Mucosa of descending colon (tissue), 3 donors: ENCODE measurements around the gene PRM3. TPM values are rescaled to one million over a fixed set of nuclear protein-coding genes. Genes with fewer than 3 reads are reported as not detected.

Experiments used
- ATAC-seq: fragments of 200-7000 bp; cut with Tn5 transposase; one replicate; pipeline ENCODE4 v1.9.1; 2020; ENCODE audit warnings: mild to moderate bottlenecking, moderate library complexity
- DNase-seq, 3 donors: peaks; one replicate each; pipeline ENCODE4 v3.0.0-alpha.2; 2020
- H3K36me3 ChIP-seq: fragments of 200-600 bp; one replicate; pipeline ENCODE4 v1.8.0; 2021; ENCODE audit warnings: low read depth, mild to moderate bottlenecking
- H3K4me1 ChIP-seq: fragments of 200-600 bp; one replicate; pipeline ENCODE4 v1.8.0; 2021; ENCODE audit warnings: low read depth, mild to moderate bottlenecking
- H3K4me3 ChIP-seq: fragments of 200-600 bp; one replicate; pipeline ENCODE4 v1.8.0; 2021; ENCODE audit warnings: mild to moderate bottlenecking
- H3K9me3 ChIP-seq: fragments of 200-600 bp; one replicate; pipeline ENCODE4 v1.8.0; 2021; ENCODE audit warnings: mild to moderate bottlenecking
- intact Hi-C, 2 donors: fragments of 100-400 bp; cut with DNase I in 1 of 2; cut with micrococcal nuclease in 1 of 2; formaldehyde crosslinking; loops; one replicate each; pipeline versions ENCODE4 v1.11.0 to v1.11.1; 2022; cut with DNase I, micrococcal nuclease
- total RNA-seq, 3 donors: library from RNA; stranded (reverse); fragmentation: NEBNext Ultra II Directional in 2 of 3; extraction: Animal tissue kit (Norgen Biotek cat#: 25700) in 2 of 3; gene quantifications; one replicate each; pipeline versions ENCODE4 v1.2.1 to v1.2.4, GENCODE V29; 2021 to 2023
- TF ChIP-seq, protein P1 (sequence below): fragments of 200-600 bp; IDR thresholded peaks from one replicate; pipeline ENCODE4 v1.8.0; 2022; ENCODE audit warnings: antibody characterized with exemption, mild to moderate bottlenecking
- donor health status: DM: no; HTN: no; CAD: no; lungs with moderate emphysema.
- donor health status: DM: no; HTN: no; CAD: no.
- donor health status: DM: no; HTN: yes; CAD: no.

PRM3 gene
- total RNA-seq, 3 donors from 2014 or later, result not detected

DNA sequence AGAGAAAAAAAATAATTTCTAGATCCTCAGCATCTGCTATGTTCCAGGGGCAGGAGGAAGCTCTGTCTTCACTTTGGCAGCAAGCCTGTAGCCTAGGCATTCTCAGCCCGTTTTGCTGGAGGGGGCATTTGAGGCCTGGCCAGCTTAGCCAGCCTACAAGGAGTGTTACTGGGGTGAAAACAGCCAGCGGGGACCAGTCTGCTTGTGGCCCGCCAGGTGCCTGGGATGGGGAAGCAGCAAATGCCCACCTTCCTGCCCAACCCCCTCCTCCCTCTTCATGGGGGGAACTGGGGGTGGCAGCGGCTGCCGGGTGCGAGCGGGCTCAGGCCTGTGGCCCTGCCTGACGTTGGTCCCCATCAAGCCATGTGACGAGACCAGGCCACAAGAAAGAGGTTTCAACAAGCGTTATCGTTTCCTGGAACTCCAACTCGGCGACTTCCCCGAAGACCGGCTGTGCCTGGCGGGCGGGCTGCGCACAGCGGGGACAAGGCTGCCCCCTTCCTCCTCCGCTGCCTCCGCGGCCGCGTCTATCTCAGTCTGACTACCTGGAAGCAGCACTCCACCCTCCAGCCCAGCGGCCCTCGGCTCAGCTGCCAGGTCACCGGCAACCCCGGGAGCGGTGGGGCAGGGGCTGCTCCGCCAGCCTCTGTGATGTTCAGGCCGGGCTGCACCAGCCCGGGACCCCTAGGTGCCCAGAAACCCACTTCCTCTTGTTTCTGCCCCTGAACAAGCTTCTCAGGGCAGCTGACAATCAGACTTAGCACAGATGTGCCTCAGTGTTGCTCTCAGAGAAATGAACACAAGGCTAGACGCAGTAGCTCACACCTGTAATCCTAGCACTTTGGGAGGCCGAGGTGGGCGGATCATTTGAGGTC lies 40.3 kb downstream of the PRM3 start:
- ATAC-seq (peak; percentile 62), DNase-seq (peak; percentile 56 to 84 (median 60))
- H3K4me3 ChIP-seq, result no peak overlapping the region
- no peaks in the 10 kb centered on the region for H3K36me3 ChIP-seq
- TF ChIP-seq, protein P1, sequence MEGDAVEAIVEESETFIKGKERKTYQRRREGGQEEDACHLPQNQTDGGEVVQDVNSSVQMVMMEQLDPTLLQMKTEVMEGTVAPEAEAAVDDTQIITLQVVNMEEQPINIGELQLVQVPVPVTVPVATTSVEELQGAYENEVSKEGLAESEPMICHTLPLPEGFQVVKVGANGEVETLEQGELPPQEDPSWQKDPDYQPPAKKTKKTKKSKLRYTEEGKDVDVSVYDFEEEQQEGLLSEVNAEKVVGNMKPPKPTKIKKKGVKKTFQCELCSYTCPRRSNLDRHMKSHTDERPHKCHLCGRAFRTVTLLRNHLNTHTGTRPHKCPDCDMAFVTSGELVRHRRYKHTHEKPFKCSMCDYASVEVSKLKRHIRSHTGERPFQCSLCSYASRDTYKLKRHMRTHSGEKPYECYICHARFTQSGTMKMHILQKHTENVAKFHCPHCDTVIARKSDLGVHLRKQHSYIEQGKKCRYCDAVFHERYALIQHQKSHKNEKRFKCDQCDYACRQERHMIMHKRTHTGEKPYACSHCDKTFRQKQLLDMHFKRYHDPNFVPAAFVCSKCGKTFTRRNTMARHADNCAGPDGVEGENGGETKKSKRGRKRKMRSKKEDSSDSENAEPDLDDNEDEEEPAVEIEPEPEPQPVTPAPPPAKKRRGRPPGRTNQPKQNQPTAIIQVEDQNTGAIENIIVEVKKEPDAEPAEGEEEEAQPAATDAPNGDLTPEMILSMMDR, result no peak
- intact Hi-C loops, result no loop called here
- H3K4me1 ChIP-seq, result peaks cover 6% of the 10 kb centered on the region
- no peaks in the 10 kb centered on the region for H3K9me3 ChIP-seq

DNA sequence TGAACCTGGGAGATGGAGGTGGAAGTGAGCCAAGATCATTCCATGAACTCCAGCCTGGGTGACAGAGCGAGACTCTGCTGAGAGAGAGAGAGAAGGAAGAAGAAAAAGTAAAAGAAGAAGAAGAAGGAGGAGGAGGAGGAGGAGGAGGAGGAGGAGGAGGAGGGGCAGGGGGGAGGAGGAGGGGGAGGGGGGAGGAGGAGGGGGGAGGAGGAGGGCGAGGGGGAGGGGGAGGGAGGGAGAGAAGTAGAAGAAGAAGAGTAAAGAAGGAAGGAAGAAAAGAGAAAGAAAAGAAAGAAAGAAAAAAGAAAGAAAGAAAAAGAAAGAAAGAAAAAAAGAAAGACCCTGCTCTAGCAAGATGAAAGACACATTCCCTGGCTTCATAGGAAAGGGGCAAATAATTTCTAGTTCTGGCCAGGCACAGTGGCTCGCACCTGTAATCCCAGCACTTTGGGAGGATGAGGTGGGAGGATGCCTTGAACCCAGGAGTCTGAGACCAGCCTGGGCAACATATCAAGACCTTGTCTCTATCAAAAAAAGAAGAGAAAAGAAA lies 41.1 kb downstream of the PRM3 start:
- no peak for ATAC-seq
- Histone ChIP-seq H3K4me1 (peaks cover 6% of the 10 kb centered on the region), H3K36me3 (no peaks in the 10 kb centered on the region), H3K4me3 (no peak overlapping the region), H3K9me3 (no peaks in the 10 kb centered on the region)
- intact Hi-C loops, result no loop called here
- DNase-seq, result no peak
- TF ChIP-seq, protein P1, result no peak

DNA sequence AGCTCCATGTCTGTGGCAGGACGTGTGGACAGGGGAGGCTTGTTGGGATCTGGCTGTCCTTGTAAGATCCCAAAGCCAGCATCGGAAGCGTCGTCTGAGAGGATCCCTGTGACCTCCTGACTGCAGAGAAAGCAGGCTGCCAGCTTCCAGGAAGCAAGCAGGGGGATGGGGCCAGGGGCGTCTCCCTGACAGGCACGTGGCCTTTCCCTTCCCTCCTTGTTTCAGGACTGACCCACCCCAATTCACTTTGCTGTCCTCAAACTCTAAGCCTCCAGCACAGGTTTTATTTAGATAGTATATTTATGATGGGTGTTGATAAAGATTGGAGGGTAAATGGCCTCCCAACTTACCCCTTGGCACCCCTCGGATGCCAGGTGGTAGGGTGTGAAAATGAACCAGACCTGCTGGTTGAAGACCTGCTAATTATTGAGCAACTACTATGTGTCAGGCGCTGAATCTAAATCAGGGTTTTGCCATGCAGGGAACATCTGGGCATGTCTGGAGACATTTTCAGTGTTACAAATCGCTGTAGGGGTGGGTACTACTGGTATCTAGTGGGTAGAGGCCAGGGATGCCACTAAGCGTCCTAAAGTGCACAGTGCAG lies 42.0 kb downstream of the PRM3 start:
- TF ChIP-seq, protein P1, result no peak
- intact Hi-C loops, result no loop called here
- ATAC-seq, result no peak

DNA sequence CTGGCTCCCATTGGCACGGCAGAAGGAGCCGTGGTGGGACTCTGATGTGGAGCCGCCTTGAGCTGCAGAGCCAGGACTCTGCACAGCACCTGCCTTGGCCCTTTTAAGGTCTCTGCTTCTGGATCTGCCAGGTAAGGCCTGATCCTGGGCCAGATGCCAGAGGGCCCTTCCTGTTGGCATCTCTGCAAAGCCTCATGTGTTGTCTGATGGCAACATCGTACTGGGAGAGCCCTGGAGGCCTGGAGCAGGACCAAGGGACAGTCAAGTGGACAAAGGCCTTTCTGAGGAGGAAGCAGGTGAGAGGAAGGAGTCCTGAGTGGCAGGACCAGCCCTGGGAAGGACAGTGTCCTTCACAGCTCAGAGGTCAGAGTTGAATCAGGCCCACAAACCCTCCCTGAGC lies 43.5 kb downstream of the PRM3 start:
- TF ChIP-seq, protein P1, result no peak
- H3K4me1 ChIP-seq, result peaks cover 4% of the 10 kb centered on the region
- DNase-seq (peak; percentile 49 to 84 (median 57)), ATAC-seq (peak; percentile 63)
- H3K9me3 ChIP-seq, result no peaks in the 10 kb centered on the region
- intact Hi-C loops, result no loop called here
- no peak overlapping the region for H3K4me3 ChIP-seq
- no peaks in the 10 kb centered on the region for H3K36me3 ChIP-seq

More for the DNA sequence above, 42.0 kb downstream of the PRM3 start:
- H3K4me1 ChIP-seq, result peaks cover 6% of the 10 kb centered on the region
- no peak overlapping the region for H3K4me3 ChIP-seq
- no peak for DNase-seq
- no peaks in the 10 kb centered on the region for H3K36me3 ChIP-seq
- no peaks in the 10 kb centered on the region for H3K9me3 ChIP-seq

DNA sequence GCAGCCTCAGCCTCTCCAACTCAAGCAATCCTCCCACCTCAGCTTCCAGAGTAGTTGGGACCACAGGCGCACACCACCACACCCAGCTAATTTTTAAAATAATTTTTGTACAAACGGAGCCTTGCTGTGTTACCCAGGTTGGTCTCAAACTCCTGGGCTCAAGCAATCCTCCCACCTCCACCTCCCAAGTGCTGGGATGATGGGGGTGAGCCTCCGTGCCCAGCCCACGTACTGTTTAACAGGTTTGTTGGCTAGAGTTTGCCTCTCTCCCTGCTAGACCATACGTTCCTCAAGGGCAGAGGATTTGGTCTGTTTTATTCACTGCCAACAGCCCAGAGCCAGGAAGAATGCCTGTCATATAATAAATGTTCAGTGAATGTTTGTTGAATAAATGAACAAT lies 44.0 kb downstream of the PRM3 start:
- H3K9me3 ChIP-seq, result no peaks in the 10 kb centered on the region
- ATAC-seq (no peak), DNase-seq (no peak)
- H3K4me3 ChIP-seq, result no peak overlapping the region
- peaks cover 4% of the 10 kb centered on the region for H3K4me1 ChIP-seq
- no peaks in the 10 kb centered on the region for H3K36me3 ChIP-seq
- intact Hi-C loops, result no loop called here
- TF ChIP-seq, protein P1, result no peak
